Endothelial cell of umbilical vein (primary cell): ENCODE results near the gene PIKFYVE.

Experiments
- EZH2 ChIP-seq: IDR thresholded peaks from 2 replicates; pipeline ENCODE4 v1.6.1; 2012; ENCODE audit warnings: borderline replicate concordance, low read depth, mild to moderate bottlenecking, moderate library complexity, low read length, inconsistent platforms; ENCODE audit not compliant: severe bottlenecking
- FOS ChIP-seq: IDR thresholded peaks from 2 replicates; pipeline ENCODE4 v1.6.1; 2011; ENCODE audit warnings: mild to moderate bottlenecking, low read length, moderate library complexity, borderline replicate concordance; ENCODE audit not compliant: insufficient read depth
- JUN ChIP-seq: IDR thresholded peaks from 2 replicates; pipeline ENCODE4 v1.6.1; 2011; ENCODE audit warnings: borderline replicate concordance, low read depth; ENCODE audit not compliant: insufficient read length, insufficient read depth
- MYC ChIP-seq: IDR thresholded peaks from one replicate; pipeline ENCODE4 v1.6.1; 2011; ENCODE audit warnings: mild to moderate bottlenecking, low read depth, low read length
- POLR2A ChIP-seq: IDR thresholded peaks from 2 replicates; pipeline ENCODE4 v1.6.1; 2012; ENCODE audit warnings: low read depth, mild to moderate bottlenecking, control low read depth, low read length
- POLR2AphosphoS5 ChIP-seq: IDR thresholded peaks from 2 replicates; pipeline ENCODE4 v1.6.1; 2012; ENCODE audit warnings: low read depth, mild to moderate bottlenecking, control low read depth, low read length, moderate library complexity; ENCODE audit not compliant: insufficient read depth
- TF ChIP-seq, protein P1 (sequence below), 2 donors: IDR thresholded peaks; 1 replicate in 1 of 2; 2 replicates in 1 of 2; pipeline ENCODE4 v1.5.1; 2011; ENCODE audit warnings: low read length in 2 of 2, mild to moderate bottlenecking in 2 of 2, moderate library complexity in 2 of 2, control low read depth in 1 of 2, inconsistent platforms in 1 of 2, low read depth in 1 of 2; ENCODE audit not compliant: insufficient read depth in 1 of 2; ENCODE audit errors: extremely low read depth in 1 of 2
- TF ChIP-seq, protein P2 (sequence below): IDR thresholded peaks from 2 replicates; pipeline ENCODE4 v1.6.1; 2011; ENCODE audit not compliant: insufficient read depth, insufficient read length

DNA sequence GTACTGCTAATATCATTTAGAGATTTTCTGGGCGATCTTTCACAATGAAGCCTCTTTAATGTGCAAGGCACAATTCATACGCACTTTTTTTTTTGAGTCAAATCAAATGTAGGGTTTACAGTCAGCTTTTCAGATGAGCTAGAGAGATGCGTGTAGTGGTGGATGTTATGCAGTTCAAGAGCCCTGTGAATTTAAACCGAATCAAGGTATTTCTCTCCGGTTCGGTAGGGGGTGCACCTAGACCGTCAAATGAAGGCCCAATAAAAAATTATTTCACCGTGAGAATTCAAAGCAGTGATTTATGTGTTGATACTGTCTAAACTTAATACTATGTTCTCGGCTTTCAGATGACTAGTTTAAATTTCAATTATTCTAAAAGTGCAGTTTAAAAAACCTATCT, 141.6 kb downstream of the PIKFYVE start:
- TF ChIP-seq POLR2A = no peak
- TF ChIP-seq, protein P1, sequence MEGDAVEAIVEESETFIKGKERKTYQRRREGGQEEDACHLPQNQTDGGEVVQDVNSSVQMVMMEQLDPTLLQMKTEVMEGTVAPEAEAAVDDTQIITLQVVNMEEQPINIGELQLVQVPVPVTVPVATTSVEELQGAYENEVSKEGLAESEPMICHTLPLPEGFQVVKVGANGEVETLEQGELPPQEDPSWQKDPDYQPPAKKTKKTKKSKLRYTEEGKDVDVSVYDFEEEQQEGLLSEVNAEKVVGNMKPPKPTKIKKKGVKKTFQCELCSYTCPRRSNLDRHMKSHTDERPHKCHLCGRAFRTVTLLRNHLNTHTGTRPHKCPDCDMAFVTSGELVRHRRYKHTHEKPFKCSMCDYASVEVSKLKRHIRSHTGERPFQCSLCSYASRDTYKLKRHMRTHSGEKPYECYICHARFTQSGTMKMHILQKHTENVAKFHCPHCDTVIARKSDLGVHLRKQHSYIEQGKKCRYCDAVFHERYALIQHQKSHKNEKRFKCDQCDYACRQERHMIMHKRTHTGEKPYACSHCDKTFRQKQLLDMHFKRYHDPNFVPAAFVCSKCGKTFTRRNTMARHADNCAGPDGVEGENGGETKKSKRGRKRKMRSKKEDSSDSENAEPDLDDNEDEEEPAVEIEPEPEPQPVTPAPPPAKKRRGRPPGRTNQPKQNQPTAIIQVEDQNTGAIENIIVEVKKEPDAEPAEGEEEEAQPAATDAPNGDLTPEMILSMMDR (IDR thresholded peaks at IDR 0.05; ENCODE audit: extremely low read depth in 1 of 2, insufficient read depth in 1 of 2, low read depth in 1 of 2, low read length in 2 of 2) = no peak
- TF ChIP-seq EZH2 = no peak
- no peak for TF ChIP-seq MYC
- TF ChIP-seq, protein P2, sequence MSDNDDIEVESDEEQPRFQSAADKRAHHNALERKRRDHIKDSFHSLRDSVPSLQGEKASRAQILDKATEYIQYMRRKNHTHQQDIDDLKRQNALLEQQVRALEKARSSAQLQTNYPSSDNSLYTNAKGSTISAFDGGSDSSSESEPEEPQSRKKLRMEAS = no peak
- TF ChIP-seq JUN = no peak
- TF ChIP-seq POLR2AphosphoS5 = no peak
- TF ChIP-seq FOS = no peak
